A673 (cell line): ENCODE results near the gene RNU7-1.

Experiments used
- CTCF ChIP-seq: fragments of 300-800, 200-600 bp; sonication (generic); conservative IDR thresholded peaks from 2 replicates; pipeline ENCODE4 v1.5.1; 2017; ENCODE audit warnings: low read depth, mild to moderate bottlenecking, antibody characterized with exemption, low read length, moderate library complexity, mixed read lengths
- EZH2 ChIP-seq: fragments of 200-600 bp; sonication (generic); IDR thresholded peaks from 2 replicates; pipeline ENCODE4 v1.6.1; 2017; ENCODE audit warnings: borderline replicate concordance, low read depth, mild to moderate bottlenecking, mixed read lengths, antibody characterized with exemption, low read length; ENCODE audit not compliant: poor library complexity, severe bottlenecking

DNA sequence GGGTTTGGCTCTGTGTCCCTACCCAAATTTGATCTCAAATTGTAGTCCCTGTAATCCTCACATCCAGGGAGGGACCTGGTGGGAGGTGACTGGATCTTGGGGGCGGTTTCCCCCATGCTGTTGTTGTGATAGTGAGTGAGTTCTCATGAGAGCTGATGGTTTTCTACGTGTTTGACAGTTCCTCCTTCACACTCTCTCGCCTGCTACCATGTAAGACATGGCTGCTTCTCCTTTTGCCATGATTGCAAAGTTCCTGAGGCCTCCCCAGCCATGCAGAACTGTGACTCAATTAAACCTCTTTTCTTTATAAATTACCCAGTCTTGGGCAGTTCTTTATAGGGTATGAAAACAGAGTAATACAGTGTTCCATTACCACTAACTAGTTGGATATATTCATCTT, 49.3 kb upstream of the RNU7-1 start:
- TF ChIP-seq EZH2 (no peak), CTCF (no peak)
